DMS 273 treated with DMSO at 0.1 percent for 48 hours (cell line): ENCODE data around the gene HARBI1.
A peak's percentile ranks its signal among the peaks of the same experiment; 100 is the strongest.

ENCODE experiments used
- DNase-seq: peaks from one replicate; lab custom pipeline; 2025; lab: John Stamatoyannopoulos, UW

Gene HARBI1

GRCh38 chr11:46617134-46617971 lies at the start of gene HARBI1, which contains the start of gene ATG13:
HARBI1 (minus strand) TSS chr11:46617227; CDS start chr11:46616237, 990 bp downstream.
ATG13 (plus strand) TSS chr11:46617553; CDS start chr11:46644292, 26,739 bp downstream.
- DNase-seq, result peak; percentile 43

GRCh38 chr11:46666516-46666915 lies 49.5 kb upstream of the HARBI1 start:
- DNase-seq, result no peak

- DNase-seq, result no peak
Measured at GRCh38 chr11:46665356-46665755, 48.3 kb upstream of the HARBI1 start.

- no peak for DNase-seq
Measured at GRCh38 chr11:46664612-46665011, 47.6 kb upstream of the HARBI1 start.

- no peak for DNase-seq
Measured at GRCh38 chr11:46663277-46663940, 46.4 kb upstream of the HARBI1 start.

GRCh38 chr11:46662366-46662765 lies 45.3 kb upstream of the HARBI1 start:
- DNase-seq, result no peak

GRCh38 chr11:46661836-46662235 lies 44.8 kb upstream of the HARBI1 start:
- DNase-seq, result no peak

- DNase-seq, result no peak
Measured at GRCh38 chr11:46659908-46660307, 42.9 kb upstream of the HARBI1 start.

GRCh38 chr11:46658259-46658658 lies 41.2 kb upstream of the HARBI1 start:
- no peak for DNase-seq

- no peak for DNase-seq
Measured at GRCh38 chr11:46657186-46657585, 40.2 kb upstream of the HARBI1 start.

- DNase-seq, result no peak
Measured at GRCh38 chr11:46655631-46656030, 38.6 kb upstream of the HARBI1 start.

GRCh38 chr11:46649180-46649738 lies 32.2 kb upstream of the HARBI1 start:
- DNase-seq, result no peak

- DNase-seq, result no peak
Measured at GRCh38 chr11:46643986-46644385, 27.0 kb upstream of the HARBI1 start.

- no peak for DNase-seq
Measured at GRCh38 chr11:46643531-46643930, 26.5 kb upstream of the HARBI1 start.

- no peak for DNase-seq
Measured at GRCh38 chr11:46642627-46643335, 25.8 kb upstream of the HARBI1 start.

GRCh38 chr11:46641639-46642038 lies 24.6 kb upstream of the HARBI1 start:
- DNase-seq, result no peak

- DNase-seq, result no peak
Measured at GRCh38 chr11:46640036-46640788, 23.2 kb upstream of the HARBI1 start.

GRCh38 chr11:46639197-46639839 lies 22.3 kb upstream of the HARBI1 start:
- no peak for DNase-seq

GRCh38 chr11:46637546-46637945 lies 20.5 kb upstream of the HARBI1 start:
- DNase-seq, result no peak

- no peak for DNase-seq
Measured at GRCh38 chr11:46635557-46636139, 18.6 kb upstream of the HARBI1 start.
